ENCODE results near the gene PSMD4.

DNA sequence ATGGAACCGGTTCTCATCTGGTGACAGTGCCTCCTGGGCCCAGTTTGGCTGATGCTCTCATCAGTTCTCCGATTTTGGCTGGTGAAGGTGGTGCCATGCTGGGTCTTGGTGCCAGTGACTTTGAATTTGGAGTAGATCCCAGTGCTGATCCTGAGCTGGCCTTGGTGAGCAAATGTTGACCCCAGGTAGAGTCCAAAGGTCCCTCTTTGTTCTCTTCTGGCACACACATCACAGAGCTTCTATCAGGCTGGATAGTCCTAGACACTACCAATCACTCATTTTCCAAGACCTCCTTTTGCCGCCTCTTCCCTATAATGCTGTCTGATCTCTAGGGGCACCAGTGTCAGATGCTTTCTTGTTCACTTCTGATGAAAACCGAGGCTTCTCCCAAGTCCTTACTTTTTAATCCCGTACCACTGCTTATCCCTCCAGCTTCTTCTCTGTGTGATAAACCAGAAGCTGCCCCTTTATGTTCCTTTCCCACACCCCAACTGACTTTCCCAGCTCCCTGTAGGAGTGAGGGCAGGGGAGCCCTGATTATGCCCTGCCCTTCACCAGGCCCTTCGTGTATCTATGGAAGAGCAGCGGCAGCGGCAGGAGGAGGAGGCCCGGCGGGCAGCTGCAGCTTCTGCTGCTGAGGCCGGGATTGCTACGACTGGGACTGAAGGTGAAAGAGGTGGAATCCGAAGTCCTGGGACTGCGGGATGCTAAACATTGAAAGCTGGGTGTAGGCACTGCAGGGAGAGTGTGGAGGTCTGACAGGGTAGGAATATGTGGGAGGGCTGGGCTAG is 11.1 kb downstream of the PSMD4 start:
- TF ChIP-seq ZNF335 (tag by site-specific recombination; conservative IDR thresholded peaks at IDR 0.05), result no peak
- TF ChIP-seq, protein P1, sequence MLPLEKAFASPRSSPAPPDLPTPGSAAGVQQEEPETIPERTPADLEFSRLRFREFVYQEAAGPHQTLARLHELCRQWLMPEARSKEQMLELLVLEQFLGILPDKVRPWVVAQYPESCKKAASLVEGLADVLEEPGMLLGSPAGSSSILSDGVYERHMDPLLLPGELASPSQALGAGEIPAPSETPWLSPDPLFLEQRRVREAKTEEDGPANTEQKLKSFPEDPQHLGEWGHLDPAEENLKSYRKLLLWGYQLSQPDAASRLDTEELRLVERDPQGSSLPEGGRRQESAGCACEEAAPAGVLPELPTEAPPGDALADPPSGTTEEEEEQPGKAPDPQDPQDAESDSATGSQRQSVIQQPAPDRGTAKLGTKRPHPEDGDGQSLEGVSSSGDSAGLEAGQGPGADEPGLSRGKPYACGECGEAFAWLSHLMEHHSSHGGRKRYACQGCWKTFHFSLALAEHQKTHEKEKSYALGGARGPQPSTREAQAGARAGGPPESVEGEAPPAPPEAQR (tag by site-specific recombination; IDR thresholded peaks at IDR 0.05), result no peak
- TF ChIP-seq, protein P2, sequence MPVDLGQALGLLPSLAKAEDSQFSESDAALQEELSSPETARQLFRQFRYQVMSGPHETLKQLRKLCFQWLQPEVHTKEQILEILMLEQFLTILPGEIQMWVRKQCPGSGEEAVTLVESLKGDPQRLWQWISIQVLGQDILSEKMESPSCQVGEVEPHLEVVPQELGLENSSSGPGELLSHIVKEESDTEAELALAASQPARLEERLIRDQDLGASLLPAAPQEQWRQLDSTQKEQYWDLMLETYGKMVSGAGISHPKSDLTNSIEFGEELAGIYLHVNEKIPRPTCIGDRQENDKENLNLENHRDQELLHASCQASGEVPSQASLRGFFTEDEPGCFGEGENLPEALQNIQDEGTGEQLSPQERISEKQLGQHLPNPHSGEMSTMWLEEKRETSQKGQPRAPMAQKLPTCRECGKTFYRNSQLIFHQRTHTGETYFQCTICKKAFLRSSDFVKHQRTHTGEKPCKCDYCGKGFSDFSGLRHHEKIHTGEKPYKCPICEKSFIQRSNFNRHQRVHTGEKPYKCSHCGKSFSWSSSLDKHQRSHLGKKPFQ (tag by site-specific recombination; IDR thresholded peaks at IDR 0.05), result no peak
- TF ChIP-seq, protein P3, sequence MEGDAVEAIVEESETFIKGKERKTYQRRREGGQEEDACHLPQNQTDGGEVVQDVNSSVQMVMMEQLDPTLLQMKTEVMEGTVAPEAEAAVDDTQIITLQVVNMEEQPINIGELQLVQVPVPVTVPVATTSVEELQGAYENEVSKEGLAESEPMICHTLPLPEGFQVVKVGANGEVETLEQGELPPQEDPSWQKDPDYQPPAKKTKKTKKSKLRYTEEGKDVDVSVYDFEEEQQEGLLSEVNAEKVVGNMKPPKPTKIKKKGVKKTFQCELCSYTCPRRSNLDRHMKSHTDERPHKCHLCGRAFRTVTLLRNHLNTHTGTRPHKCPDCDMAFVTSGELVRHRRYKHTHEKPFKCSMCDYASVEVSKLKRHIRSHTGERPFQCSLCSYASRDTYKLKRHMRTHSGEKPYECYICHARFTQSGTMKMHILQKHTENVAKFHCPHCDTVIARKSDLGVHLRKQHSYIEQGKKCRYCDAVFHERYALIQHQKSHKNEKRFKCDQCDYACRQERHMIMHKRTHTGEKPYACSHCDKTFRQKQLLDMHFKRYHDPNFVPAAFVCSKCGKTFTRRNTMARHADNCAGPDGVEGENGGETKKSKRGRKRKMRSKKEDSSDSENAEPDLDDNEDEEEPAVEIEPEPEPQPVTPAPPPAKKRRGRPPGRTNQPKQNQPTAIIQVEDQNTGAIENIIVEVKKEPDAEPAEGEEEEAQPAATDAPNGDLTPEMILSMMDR (tag by site-specific recombination; IDR thresholded peaks at IDR 0.05), result no peak
- no peak for TF ChIP-seq ZNF48 (tag by site-specific recombination; IDR thresholded peaks at IDR 0.05)
- no peak for TF ChIP-seq ZNF560 (tag by site-specific recombination; IDR thresholded peaks at IDR 0.05; ENCODE audit: borderline replicate concordance)
- no peak for TF ChIP-seq ZNF366 (tag by site-specific recombination; conservative IDR thresholded peaks at IDR 0.05)
- TF ChIP-seq ZNF239 (tag by site-specific recombination; IDR thresholded peaks at IDR 0.05), result no peak
- TF ChIP-seq HOXA7 (CRISPR knock-in tag; IDR thresholded peaks at IDR 0.05; ENCODE audit: borderline replicate concordance), result no peak
- no peak for TF ChIP-seq ZNF274 (IDR thresholded peaks at IDR 0.05; ENCODE audit: low read length)
- no peak for TF ChIP-seq ZNF274 (tag by site-specific recombination; IDR thresholded peaks at IDR 0.05; ENCODE audit: borderline replicate concordance)

Measured in HEK293 (cell line).